CMK (cell line): ENCODE measurements around the gene SLC35G2.
A peak's percentile ranks its signal among the peaks of the same experiment; 100 is the strongest.
"Not testable (repeated sequence)": the region's sequence is repeated elsewhere in the genome, so short reads cannot be mapped to it uniquely, and the experiment has no call there.

Source experiments
- DNase-seq: peaks from one replicate; pipeline ENCODE4 v3.0.0-alpha.2; 2010; ENCODE audit warnings: low read depth

The SLC35G2 gene

DNA sequence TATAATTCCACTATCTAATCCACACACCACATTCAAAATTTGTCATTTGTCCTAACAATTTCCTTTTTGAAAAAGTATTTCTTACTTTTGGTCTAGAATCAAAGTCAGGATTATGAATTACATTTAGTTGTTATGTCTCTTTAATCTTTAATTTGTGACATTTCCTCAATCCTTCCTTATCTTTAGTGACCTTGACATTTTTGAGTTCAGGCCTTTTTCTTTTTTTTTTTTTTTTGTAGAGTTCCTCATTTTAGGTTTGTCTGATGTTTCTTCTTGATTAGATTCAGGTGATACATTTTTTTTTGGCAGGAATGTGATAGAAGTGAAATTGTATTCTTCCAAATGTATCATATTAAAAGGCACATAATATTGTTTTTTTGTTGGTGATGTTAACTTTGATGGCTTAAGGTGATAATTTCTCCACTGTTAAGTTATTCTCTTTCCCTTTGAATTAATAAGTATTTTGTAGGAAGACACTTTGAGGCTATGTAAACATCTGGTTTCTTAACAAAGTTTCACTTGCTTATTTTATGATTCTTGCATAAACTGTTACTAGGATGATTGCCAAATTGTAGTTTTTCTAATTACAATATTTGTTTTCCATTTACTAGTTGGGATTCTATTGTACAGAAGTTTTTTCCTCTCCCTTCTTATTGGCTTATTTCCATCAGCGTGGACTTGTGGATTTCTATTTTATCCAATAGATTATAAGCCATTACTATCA, 16.3 kb downstream of the SLC35G2 start:
- no peak for DNase-seq

DNA sequence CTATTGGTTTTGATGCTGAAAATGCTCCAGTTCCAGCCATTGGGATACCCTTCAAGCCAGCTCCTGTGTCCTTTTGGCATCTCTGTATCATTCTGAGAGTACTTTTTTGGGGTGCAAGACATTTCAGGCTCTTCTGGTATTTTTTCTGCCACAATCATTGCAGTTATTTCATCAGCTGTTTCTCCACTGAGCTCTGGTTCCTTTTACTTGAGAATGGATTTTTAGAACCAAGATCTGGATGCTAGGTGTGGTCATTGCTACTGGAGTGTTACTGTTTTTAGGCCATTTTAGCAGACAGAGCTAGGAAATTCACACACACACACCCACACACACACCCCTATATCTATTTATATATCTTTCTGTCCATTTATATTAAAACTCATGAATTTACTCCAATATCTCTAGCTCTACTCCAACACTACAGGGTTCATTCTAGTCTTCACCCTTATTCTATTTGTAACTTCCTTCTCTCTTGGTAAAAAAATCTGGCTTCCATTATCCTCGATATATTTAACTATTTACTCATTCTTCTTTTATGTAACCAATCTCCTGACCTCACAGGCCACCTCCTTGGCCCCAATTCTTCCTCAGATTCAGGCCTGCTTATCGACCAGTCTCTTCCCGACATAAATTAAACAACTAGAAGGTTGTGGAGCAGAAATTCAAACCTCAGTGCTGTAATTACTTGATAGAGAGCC, 17.0 kb downstream of the SLC35G2 start:
- no peak for DNase-seq

DNA sequence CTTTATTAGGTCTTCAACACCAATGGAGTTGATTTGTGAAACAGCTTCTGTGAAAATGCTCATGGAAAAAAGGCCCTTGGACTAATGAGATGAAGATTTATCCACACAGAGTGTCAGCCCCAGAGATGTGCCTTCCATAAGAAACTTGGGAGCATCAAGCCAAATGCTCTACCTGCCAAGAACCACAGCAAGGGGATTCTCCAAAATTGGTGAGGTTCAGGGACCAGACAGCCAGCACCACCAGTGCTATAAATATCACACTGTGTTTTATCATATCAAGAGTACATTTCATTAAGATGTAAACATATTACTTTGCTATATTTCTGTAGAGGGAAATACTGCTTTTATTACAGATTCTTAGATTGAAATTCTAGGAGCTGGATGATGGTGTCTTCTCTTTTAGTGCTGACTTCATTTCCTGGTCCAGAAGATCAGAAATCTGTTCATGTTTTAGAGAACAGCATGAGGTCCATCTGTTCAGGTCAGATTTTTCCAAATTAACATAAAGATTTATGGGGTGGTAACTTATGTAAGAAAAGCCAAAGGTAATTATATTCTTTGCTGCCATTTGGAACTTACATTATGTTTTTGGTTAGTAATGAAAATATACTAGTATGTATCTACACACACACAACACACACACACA, 17.7 kb downstream of the SLC35G2 start:
- no peak for DNase-seq

DNA sequence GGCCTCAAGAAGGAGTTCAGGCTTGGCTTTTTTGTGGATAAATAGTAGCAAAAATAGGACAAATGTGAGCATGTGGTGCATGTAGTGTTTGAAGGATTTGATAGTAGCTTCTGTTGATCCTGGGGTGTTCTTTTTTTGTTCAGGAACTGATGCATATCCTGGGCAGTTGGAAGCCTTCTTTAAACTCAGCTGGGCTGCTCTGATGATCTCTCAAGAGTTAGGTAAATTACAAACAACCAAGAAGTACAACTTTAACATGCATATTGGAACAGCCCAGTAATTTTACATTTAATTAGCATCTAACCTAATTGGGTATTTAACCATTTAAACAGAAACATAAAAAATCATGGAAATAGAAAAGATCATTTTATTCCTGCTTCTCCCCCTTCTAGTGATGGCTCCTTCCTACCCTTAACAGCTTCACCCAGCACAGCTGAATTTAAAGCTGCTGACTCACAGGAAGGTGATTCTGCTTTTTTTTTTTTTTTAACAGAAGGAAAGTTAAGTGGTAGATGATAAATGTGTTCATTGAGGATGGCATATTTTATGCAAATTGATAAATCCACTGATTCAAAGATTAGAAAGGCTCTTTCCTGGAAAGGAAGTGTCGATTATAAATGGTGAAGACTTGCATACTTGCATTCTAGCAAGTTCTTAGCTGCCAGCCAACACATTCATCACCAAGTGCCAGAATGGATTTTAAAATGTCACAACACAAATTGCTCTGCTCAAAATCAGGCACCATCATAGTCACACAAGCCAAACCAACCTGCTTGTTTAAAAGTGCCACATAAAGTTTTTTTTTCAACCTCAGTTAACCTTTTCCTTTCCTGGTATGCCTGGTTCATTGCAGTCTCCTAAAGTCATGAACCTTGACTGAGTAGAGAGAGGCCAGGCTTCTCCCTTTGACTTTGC, 20.0 kb downstream of the SLC35G2 start:
- DNase-seq: no peak

DNA sequence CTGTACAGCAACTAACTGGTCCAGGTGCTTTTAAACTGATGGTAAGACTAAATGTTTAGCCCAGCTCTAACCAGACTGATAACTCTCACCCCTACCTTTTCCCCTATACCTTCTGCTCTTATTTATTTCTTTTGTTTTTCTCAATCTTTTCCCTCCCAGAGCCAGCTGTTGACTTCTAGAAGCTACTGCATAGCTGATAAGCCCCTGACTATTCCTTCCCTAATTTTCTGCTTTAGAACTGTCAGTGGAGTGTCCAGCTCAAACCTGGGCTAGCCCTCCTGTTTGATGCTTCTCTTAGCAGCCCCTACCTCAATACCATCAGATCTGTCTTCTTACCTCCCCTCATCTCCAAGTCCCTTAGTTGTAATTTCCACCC, 20.6 kb downstream of the SLC35G2 start:
- DNase-seq: no peak

DNA sequence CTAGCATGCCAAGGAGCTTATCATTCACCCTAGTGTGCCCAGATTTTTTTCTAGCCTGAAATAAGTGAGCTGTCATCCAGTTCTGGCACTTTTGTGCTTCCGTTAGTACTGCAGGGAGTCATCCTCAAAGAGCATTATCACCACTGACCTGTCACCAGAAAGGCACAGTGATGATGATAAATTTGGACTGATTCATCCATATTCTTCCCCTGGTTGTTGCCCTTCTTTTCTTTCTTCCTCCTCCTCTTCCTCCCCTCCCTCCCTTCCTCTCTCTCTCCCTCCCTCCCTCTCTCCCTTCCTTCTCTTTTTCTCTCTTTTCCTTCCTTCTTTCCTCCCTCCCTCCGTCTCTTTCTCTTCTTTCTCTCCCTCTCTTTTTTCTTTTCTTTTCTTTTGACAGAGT, 21.3 kb downstream of the SLC35G2 start:
- no peak for DNase-seq

DNA sequence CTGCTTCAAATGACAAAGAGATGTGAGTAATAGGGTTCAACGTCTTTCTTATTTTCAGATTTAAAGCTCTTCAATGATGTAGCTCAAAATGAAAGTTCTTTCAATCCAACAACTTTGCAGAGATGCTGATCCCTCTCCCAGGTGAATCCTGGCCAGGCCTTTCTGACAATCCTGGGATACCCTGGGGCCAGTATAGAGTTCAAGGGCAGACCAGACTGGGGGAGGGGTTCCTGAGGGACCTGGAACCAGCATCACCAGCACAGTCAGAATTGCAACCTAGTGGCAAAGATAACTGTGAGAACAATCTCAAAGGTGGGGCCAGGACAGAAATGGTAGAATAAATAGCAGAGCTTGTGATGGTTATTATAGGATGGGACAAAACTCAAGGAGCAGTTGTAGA, 23.4 kb downstream of the SLC35G2 start:
- no peak for DNase-seq

DNA sequence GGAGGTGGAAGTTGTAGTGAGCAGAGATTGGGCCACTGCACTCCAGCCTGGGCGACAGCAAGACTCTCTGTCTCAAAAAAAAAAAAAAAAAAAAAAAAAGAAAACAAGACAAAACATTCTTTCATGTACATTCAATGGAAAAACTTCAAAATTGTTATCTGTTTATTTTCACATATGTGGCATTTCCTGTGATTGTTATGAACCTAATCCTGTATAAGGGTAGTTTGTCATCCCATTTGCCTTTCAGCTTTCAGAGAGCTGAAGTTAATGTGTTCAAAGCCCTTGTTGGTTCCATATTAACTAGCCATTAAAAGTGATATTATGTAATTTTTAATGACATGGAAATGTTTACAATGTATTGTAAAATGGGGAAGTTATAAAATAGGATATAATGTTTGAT, 25.8 kb downstream of the SLC35G2 start:
- DNase-seq: no peak

DNA sequence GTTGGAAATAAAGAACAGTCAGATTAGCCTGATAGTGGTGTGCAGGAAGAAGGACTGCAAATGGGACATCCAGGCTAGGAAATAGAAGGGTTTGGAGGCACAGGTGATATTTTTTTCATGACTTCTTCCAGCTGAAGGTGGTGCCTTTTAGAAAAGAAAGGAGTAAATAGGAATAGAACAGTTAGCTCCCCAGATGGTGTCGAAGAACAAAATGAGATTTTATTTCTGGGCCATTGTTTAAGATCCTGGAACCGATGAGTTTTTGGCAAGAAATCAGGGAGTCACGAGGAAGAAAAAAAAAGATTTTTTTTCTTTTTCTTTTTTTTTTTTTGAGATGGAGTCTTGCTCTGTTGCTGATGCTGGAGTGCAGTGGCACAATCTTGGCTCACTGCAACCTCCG, 33.3 kb downstream of the SLC35G2 start:
- DNase-seq: no peak

DNA sequence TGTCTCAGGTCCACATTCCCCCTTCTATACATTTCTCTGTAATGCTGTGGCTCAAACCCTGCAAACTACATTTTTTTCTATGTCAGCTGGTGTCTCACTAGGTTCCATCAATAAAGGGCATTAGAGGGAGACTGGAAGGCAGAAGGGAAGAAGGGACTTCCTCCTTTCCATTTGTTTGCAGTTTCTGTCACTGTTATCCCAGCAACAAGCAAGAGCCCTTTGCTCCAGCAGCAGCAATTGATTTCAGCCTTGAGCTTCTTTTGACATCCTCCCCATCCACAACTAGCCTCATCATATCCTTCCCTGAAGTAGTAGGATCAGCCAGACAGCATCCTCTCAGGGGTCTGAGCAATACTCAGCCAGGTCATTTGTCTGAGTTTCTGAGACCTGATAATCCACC, 37.7 kb downstream of the SLC35G2 start:
- DNase-seq: no peak

DNA sequence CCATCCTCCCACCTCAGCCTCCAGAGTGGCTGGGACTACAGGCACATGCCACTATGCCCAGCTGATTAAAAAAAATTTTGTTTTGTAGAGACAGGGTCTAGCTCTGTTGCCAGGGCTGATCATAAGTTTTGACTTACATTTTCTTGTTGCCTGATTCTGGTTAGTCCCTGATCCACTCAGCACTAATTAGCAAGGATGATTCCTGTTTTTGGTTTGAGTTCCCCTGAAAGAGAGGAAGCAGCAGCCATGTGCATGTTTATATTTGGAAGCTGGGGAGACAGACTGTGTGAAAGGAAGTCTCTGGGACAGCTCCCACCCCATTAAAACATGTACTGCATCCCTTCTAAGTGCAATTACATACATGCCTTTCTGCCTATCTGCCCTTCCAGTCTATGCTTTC, 39.5 kb downstream of the SLC35G2 start:
- DNase-seq: no peak

DNA sequence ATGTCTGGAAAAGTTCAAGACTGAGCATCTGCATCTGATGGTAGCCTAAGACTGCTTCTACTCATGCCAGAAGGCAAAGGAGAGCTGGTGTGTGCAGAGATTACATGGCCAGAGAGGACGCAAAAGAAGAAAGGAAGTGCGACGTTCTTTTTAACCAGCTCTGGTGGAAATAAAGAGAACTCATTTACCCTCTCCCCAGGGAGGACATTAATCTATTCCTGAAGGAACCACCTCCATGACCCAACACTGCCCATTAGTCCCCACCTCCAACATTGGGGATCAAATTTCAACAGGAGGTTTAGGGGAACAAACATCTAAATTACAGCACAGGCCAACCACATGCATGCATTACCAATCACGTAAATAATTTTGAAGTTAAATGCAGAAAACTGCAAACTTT, 41.6 kb downstream of the SLC35G2 start:
- no peak for DNase-seq

DNA sequence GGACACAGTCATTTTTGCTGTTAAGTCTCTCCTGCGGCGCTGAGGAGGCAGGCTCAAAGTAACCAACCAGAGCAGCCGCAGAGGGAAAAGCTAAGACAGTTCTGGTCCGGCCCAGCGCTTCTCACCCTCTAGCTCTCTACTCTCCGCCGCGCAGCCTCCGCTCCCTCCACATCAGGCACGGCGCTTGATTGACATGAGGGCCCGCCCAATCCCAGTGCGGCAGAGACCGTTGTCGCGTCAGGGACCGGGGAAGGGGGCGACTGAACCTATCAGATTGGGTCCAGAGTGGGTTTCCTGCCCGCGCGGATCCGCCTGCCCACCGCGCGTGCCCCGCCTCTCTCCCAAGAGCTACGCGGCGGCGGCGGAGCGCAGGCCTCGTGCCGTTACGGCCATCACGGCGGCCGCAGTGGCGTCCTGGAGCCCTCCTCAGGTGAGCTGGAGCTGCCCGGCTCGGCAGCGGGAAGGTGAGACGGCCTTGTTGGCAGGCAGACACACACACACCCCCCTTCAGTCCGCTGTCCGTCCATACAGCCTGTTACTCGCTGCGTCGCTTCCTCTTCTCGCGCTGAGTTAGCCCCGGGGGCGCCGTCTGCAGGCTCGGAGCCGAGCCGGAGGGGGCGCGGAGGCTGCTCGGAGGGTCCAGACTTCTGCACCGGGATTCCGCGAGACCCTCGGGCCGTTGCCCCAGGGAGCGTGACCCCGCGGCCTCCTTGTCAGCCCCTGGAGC, 43.1 kb downstream of the SLC35G2 start, which contains the start of gene NCK1:
TSS of gene NCK1 (plus strand) at position 319 of the 727 bp plus-strand sequence. CDS start 65,794 bp downstream, outside the sequence.
- peak; percentile 76 for DNase-seq

DNA sequence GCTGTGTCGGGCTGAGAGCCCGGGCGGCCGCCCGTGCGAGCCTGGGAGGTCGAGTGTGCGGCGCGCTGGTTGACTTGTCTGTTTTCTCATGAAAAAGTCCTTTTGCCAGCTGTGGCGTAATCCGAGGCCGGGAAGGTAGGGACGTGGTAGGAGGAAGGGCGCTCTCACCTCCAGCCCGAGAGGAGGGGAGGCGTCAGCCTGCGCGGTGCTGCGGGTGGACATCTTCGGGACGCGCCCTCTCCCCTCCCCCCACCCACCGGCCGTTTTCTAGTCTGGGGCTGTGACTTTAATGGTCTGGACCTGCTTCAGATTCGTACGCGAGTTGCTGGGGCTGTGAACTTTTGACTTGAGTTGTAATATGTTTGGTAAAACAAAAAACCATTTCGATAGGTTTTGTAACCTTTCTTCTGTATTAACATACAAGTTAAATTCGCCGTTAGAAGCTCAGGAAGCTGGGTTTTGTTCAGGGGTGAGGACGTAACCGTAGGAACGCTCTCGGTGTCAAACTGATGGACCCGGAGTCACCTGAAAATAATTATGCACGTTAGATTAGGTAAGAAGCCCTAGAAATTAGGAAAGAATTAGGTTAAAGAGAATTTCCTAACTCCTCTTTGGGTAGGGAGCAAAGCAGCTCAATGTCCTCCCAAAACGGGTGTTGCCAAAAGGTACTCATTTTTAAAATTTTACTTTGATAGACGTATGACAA, 43.8 kb downstream of the SLC35G2 start:
- no peak for DNase-seq

DNA sequence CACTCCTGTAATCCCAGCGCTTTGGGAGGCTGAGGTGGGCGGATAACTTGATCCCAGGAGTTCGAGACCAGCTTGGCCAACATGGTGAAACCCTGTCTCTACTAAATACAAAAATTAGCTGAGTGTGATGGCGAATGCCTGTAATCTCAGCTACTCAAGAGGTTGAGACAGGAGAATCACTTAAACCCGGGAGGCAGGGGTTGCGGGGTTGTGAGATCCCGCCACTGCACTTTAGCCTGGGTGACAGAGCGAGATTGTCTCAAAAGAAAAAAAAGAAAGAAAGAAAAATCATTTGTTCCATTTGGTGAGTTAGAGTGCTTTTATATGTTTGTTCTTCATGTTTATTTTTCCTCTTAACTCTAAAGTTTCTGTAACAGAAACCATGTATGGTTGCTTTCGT, 50.4 kb downstream of the SLC35G2 start:
- DNase-seq: no peak

DNA sequence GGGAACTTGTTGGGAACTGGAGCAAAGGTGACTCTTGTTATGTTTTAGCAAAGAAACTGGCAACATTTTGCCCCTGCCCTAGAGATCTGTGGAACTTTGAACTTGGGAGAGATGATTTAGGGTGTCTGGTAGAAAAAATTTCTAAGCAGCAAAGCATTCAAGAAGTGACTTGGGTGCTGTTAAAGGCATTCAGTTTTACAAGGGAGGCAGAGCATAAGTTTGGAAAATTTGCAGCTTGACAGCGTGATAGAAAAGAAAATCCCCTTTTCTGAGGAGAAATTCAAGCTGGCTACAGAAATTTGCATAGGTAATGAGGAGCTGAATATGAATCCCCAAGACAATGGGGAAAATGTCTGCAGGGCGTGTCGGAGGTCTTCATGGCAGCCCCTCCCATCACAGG, 53.3 kb downstream of the SLC35G2 start:
- not testable (repeated sequence) for DNase-seq

DNA sequence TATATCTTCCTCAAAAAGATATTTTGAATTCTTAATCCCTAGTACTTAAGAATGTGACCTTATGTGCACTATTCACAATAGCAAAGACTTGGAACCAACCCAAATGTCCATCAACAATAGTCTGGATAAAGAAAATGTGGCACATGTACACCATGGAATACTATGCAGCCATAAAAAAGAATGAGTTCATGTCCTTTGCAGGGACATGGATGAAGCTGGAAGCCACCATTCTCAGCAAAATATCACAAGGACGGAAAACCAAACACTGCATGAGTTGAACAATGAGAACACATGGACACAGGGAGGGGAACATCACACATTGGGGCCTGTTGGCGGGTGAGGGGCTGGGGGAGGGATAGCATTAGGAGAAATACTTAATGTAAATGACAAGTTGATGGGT, 60.6 kb downstream of the SLC35G2 start:
- DNase-seq: not testable (repeated sequence)

DNA sequence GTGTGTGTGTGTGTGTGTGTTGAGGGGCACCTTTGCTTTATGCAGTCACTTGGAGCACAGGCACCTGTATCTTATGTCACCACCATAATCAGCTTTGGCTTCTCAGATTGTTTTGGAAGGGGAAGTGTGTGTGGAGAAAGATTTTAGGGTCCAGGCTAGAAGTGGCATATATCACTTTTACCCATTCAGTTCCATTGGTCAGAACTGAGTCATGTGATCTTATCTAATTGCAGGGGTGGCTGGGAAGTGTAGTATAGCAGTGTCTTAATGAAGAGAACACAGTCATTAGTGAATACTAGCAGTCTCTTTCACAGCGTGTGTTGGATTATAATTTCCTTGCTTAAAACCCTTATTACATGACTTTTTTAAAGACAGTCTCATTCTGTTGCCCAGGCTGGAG, 63.6 kb downstream of the SLC35G2 start:
- no peak for DNase-seq

DNA sequence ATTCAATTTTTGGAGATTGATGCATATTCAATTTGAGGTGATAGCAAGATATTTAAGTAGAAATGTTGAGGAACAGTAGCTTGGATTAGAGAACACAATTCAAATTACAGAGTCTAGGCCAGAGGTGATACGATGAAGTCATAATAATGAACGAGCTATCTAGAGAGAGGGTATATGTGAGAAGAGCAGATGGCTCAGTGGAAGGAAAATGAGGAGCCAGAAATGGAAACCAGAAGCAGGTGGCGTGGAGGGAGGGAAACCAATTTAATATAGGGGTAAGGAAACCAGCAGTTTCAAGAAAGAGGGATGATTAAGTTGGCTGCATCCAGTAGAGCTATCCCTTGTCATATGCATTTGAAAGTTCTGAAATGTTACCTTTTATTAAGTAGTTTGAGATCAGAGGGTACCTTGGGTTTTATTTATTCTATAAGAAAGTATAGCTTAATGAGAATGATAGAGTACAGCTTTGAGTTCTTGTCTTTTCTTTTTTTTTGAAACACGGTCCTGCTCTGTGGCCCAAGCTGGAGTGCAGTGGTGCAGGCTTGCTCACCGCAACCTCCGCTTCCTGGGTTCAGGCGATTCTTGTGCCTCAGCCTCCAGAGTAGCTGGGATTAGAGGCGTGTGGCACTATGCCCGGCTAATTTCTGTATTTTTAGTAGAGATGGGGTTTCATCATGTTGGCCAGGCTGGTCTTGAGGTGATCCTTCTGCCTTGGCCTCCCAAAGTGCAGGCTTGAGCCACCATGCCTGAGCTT, 65.2 kb downstream of the SLC35G2 start:
- no peak for DNase-seq
